K562 (cell line): Measurements from ENCODE around the gene MYO1E. TPM values are rescaled to one million over a fixed set of nuclear protein-coding genes. Genes with fewer than 3 reads are reported as not detected.

Experiments used
- ATAC-seq: fragments of 200-7000 bp; cut with Tn5 transposase; 3 replicates; pipeline ENCODE4 v1.9.1; 2020; ENCODE audit warnings: moderate library complexity
- BruUV-seq: library from RNA; stranded (reverse); fragments of 400-500 nt; replicated peaks from 2 replicates; lab custom pipeline; 2021; lab: Mats Ljungman, UMichigan
- CTCF ChIA-PET: fragments of 300-600 bp; formaldehyde crosslinking; extraction: SDS; loops from one replicate; lab custom pipeline; 2021; ENCODE audit warnings: low intra/inter-chr PET ratio; lab: Yijun Ruan, JAX
- POLR2A ChIA-PET: fragments of 300-600, 350-650 bp; sonication (Branson Sonifier 250); formaldehyde crosslinking; extraction: SDS; loops from one replicate; lab custom pipeline; 2021; ENCODE audit warnings: antibody characterized with exemption, inconsistent platforms; lab: Yijun Ruan, JAX
- DNase-seq, 4 experiments: peaks; one replicate each; pipeline versions ENCODE4 v3.0.0 to v3.0.0-alpha.2; 2011 to 2018; ENCODE audit warnings: low spot score in 3 of 4, mixed read lengths in 3 of 4; ENCODE audit errors: extremely low read depth in 1 of 4
- FAIRE-seq: peaks from 2 replicates; lab custom pipeline; 2011; peaks lifted over from hg19 to GRCh38; lab: Jason Lieb, UNC
- H2AFZ ChIP-seq: 2 replicates; pipeline ENCODE4 v1.6.0; 2011; ENCODE audit warnings: low read depth, low read length, control low read depth, inconsistent platforms
- H3K27ac ChIP-seq: fragments of 200-600 bp; 3 replicates; pipeline ENCODE4 v1.8.0; 2011; ENCODE audit warnings: low read depth, mild to moderate bottlenecking, control low read depth, inconsistent platforms, low read length, moderate library complexity, mixed read lengths; ENCODE audit errors: extremely low read depth
- H3K27me3 ChIP-seq, 2 experiments: fragments of 300-600 bp in 1 of 2; 2 replicates in 1 of 2; 3 replicates in 1 of 2; pipeline versions ENCODE4 v1.6.0 to v1.8.0; 2011; ENCODE audit warnings: inconsistent platforms in 2 of 2, low read length in 2 of 2, mild to moderate bottlenecking in 1 of 2, mixed read lengths in 1 of 2, moderate library complexity in 1 of 2; ENCODE audit not compliant: control insufficient read depth in 2 of 2, insufficient read depth in 2 of 2
- H3K36me3 ChIP-seq: fragments of 300-600 bp; 3 replicates; pipeline ENCODE4 v1.8.0; 2011; ENCODE audit warnings: mild to moderate bottlenecking, low read length, inconsistent platforms; ENCODE audit not compliant: control insufficient read depth, insufficient read depth
- H3K4me1 ChIP-seq, 2 experiments: fragments of 200-600 bp in 1 of 2; replicated peaks in 1 of 2; 2 replicates in 1 of 2; 3 replicates in 1 of 2; pipeline versions ENCODE4 v1.5.1 to v1.8.0; 2011; ENCODE audit warnings: inconsistent platforms in 2 of 2, low read length in 2 of 2, mild to moderate bottlenecking in 1 of 2, mixed read lengths in 1 of 2, moderate library complexity in 1 of 2; ENCODE audit not compliant: control insufficient read depth in 2 of 2, insufficient read depth in 2 of 2
- H3K4me2 ChIP-seq: 2 replicates; pipeline ENCODE4 v1.6.1; 2011; ENCODE audit warnings: low read length, control low read depth, inconsistent platforms, mixed read lengths; ENCODE audit not compliant: insufficient read depth
- H3K4me3 ChIP-seq: fragments of 200-600 bp; sonication (generic), shearing (Covaris generic); 2 replicates; pipeline ENCODE4 v1.5.1; 2016; ENCODE audit warnings: control low read depth, inconsistent platforms
- H3K79me2 ChIP-seq: fragments of 200-600 bp; 3 replicates; pipeline ENCODE4 v1.8.0; 2011; ENCODE audit warnings: low read length, inconsistent platforms; ENCODE audit not compliant: control insufficient read depth, insufficient read depth
- H3K9ac ChIP-seq, 2 experiments: 2 replicates each; pipeline versions ENCODE4 v1.6.0 to v1.6.1; 2011; ENCODE audit warnings: low read depth in 2 of 2, low read length in 2 of 2, control low read depth in 1 of 2, inconsistent platforms in 1 of 2, mild to moderate bottlenecking in 1 of 2, mixed read lengths in 1 of 2; ENCODE audit not compliant: insufficient read depth in 1 of 2
- H3K9me1 ChIP-seq: one replicate; pipeline ENCODE4 v1.6.0; 2011; ENCODE audit warnings: inconsistent platforms, mild to moderate bottlenecking, low read length, moderate library complexity; ENCODE audit not compliant: control insufficient read depth, insufficient read depth
- H3K9me3 ChIP-seq: replicated peaks from 2 replicates; pipeline ENCODE4 v1.5.1; 2011; ENCODE audit warnings: low read depth, low read length, inconsistent platforms; ENCODE audit not compliant: control insufficient read depth, insufficient read depth
- H4K20me1 ChIP-seq: replicated peaks from 2 replicates; pipeline ENCODE4 v1.6.1; 2011; ENCODE audit warnings: low read length, inconsistent platforms, mixed read lengths; ENCODE audit not compliant: control insufficient read depth, insufficient read depth
- HNRNPH1 ChIP-seq: fragments of 200-400 bp; formaldehyde crosslinking; optimal IDR thresholded peaks from 2 replicates; pipeline ENCODE3; 2017; ENCODE audit warnings: low read depth, mild to moderate bottlenecking, low read length, moderate library complexity
- L3MBTL2 ChIP-seq: fragments of 450-650 bp; IDR thresholded peaks from 2 replicates; pipeline ENCODE4 v1.6.1; 2016; ENCODE audit warnings: mild to moderate bottlenecking, moderate library complexity
- SMAD3 ChIP-seq: fragments of 450-650 bp; formaldehyde crosslinking; conservative IDR thresholded peaks from 2 replicates; pipeline ENCODE4 v1.4.0; 2020; ENCODE audit warnings: mild to moderate bottlenecking
- TRIM24 ChIP-seq, 2 experiments: fragments of 450-650 bp; IDR thresholded peaks; 2 replicates each; pipeline ENCODE4 v1.6.1; 2016
- ZBTB8A ChIP-seq: fragments of 450-650 bp; IDR thresholded peaks from 2 replicates; pipeline ENCODE4 v1.6.1; 2018; ENCODE audit warnings: mild to moderate bottlenecking, moderate library complexity; ENCODE audit not compliant: partially characterized antibody
- ZNF124 ChIP-seq: sonication (generic); formaldehyde crosslinking; IDR thresholded peaks from 2 replicates; pipeline ENCODE4 v1.8.1; 2022; ENCODE audit warnings: missing genetic modification reagents
- WGBS: fragments of 100-300 bp; shearing (Covaris generic); methylation state at CpG from one replicate; pipeline ENCODE4 v1.1.6; 2016; ENCODE audit warnings: low coverage, mixed read lengths; ENCODE audit not compliant: insufficient coverage; ENCODE audit errors: missing lambda C conversion rate; 5-methylcytosine and 5-hydroxymethylcytosine counted together
- in situ Hi-C: fragments of 300-500 bp; cut with MboI; formaldehyde crosslinking; loops from 4 replicates; pipeline ENCODE4 v1.15.0; 2018; ENCODE audit warnings: inconsistent platforms, mixed read lengths
- intact Hi-C: fragments of 100-400 bp; cut with micrococcal nuclease; formaldehyde crosslinking; loops from 2 replicates; pipeline ENCODE4 v1.14.2; 2022
- polyA plus RNA-seq, 8 experiments: library from polyadenylated mRNA; depleted of rRNA in 4 of 8; stranded (reverse) in 5 of 8; unstranded in 3 of 8; fragments of >200 nt; fragmentation: Nextera tagmentation in 2 of 8; fragmentation: Illumina TruSeq in 1 of 8; extraction: Ambion mirVana in 2 of 8; extraction: Trizol in 1 of 8; gene quantifications; 2 replicates each; pipeline versions ENCODE4 v1.2.1 to v1.2.3, GENCODE V29; 2011 to 2014; ENCODE audit warnings: inconsistent platforms in 1 of 8, missing spikeins in 1 of 8
- total RNA-seq, 7 experiments: library from RNA; depleted of rRNA in 6 of 7; stranded (reverse); fragments of >200 nt in 6 of 7; fragmentation: Illumina TruSeq in 2 of 7; extraction: Trizol in 2 of 7; gene quantifications; 2 replicates each; pipeline versions ENCODE4 v1.2.1 to v1.2.3, GENCODE V29; 2011 to 2021; ENCODE audit warnings: low replicate concordance in 1 of 7

MYO1E gene
- total and polyA plus RNA-seq, 9 of the 15 experiments (the other 6 are each of a cell fraction or from before 2014, with no cell fraction given): under 0.01 to 0.44 (median 0.01) TPM; not detected in 6

- TF ChIP-seq HNRNPH1: no peak
- no peak for TF ChIP-seq ZNF124 (CRISPR knock-in tag)
- no peak for TF ChIP-seq TRIM24 (IDR thresholded peaks at IDR 0.05)
These were observed 96.2 kb downstream of the MYO1E start (continued) for GRCh38 chr15:59276225-59277178.

- Histone ChIP-seq H3K36me3 (no peaks in the 10 kb centered on the region), H3K27me3 (peaks cover 30 to 31% of the 10 kb centered on the region in 2 experiments), H3K27ac (no peak overlapping the region), H3K79me2 (no peaks in the 10 kb centered on the region), H3K9me1 (no peaks in the 10 kb centered on the region), H3K4me2 (no peak overlapping the region), H3K9me3 (no peaks in the 10 kb centered on the region), H3K9ac (no peak overlapping the region), H4K20me1 (no peaks in the 10 kb centered on the region), H3K4me3 (no peak overlapping the region), H2AFZ (no peak overlapping the region), H3K4me1 (no peaks in the 10 kb centered on the region)
- FAIRE-seq (no peak), ATAC-seq (no peak), DNase-seq (no peak)
- in situ Hi-C loops: no loop called here
- TF ChIP-seq SMAD3: no peak
- no peak for TF ChIP-seq L3MBTL2
- no peak for TF ChIP-seq ZBTB8A
- POLR2A ChIA-PET: interaction anchor here (0.6 kb wide), 1 partner anchor 330 kb away, joined by 3 read pairs; no protein-coding TSS in a partner anchor
- CTCF ChIA-PET: no interaction called here
- no TSS peak for BruUV-seq
- intact Hi-C loops: no loop called here
- WGBS: under 1% methylated on average over 6 of the region's 6 CpGs
These were observed 98.3 kb downstream of the MYO1E start for GRCh38 chr15:59274126-59274970.
